Pancreas (tissue), 10 donors: ENCODE measurements around the gene MAN2A2. TPM values are rescaled to one million over a fixed set of nuclear protein-coding genes. Genes with fewer than 3 reads are reported as not detected.

Experiments used
- ATAC-seq, 4 donors: fragments of 200-7000 bp; cut with Tn5 transposase; one replicate each; pipeline versions ENCODE4 v1.8.0 to v1.9.1; 2020; ENCODE audit warnings: mild to moderate bottlenecking in 4 of 4, moderate library complexity in 4 of 4
- DNase-seq, 6 donors: peaks; one replicate each; pipeline ENCODE4 v3.0.0-alpha.2; 2020
- FAIRE-seq: peaks from 2 replicates; lab custom pipeline; 2012; peaks lifted over from hg19 to GRCh38; lab: Jason Lieb, UNC
- H3K27ac ChIP-seq, 4 donors: fragments of 200-600 bp; sonication (generic); 1 replicate in 3 of 4; 2 replicates in 1 of 4; pipeline versions ENCODE4 v1.5.0 to v1.8.0; 2020
- H3K27me3 ChIP-seq, 4 donors: fragments of 200-600 bp; one replicate each; pipeline ENCODE4 v1.8.0; 2021
- H3K36me3 ChIP-seq, 3 donors: fragments of 200-600 bp; sonication (generic) in 1 of 3; one replicate each; pipeline versions ENCODE4 v1.5.0 to v1.8.0; 2020 to 2021
- H3K4me1 ChIP-seq, 3 donors: fragments of 200-600 bp; one replicate each; pipeline ENCODE4 v1.8.0; 2021
- H3K4me3 ChIP-seq, 4 donors: fragments of 200-600 bp; sonication (generic) in 2 of 4; one replicate each; pipeline versions ENCODE4 v1.5.0 to v1.8.0; 2020 to 2021
- H3K9me3 ChIP-seq, 4 donors: fragments of 200-600 bp; one replicate each; pipeline ENCODE4 v1.8.0; 2021
- WGBS, 2 donors: extraction: QIAGEN DNeasy Blood & Tissue Kit; methylation state at CpG; one replicate each; pipeline ENCODE4 v1.1.7; 2013; 5-methylcytosine and 5-hydroxymethylcytosine counted together
- intact Hi-C, 3 donors: fragments of 100-400 bp; cut with DNase I; formaldehyde crosslinking; loops; one replicate each; pipeline versions ENCODE4 v1.11.1 to v1.14.2; 2022
- polyA plus RNA-seq, 2 donors: library from polyadenylated mRNA; stranded (reverse); fragments of 200-250 nt; gene quantifications; one replicate each; pipeline ENCODE4 v1.2.3, GENCODE V29; 2013
- total RNA-seq, 6 donors: library from RNA; stranded (reverse); fragmentation: NEBNext Ultra II Directional in 4 of 6; extraction: Animal tissue kit (Norgen Biotek cat#: 25700) in 4 of 6; gene quantifications; one replicate each; pipeline versions ENCODE4 v1.2.1 to v1.2.4, GENCODE V29; 2021 to 2023
- TF ChIP-seq, protein P1 (sequence below), 4 donors: fragments of 200-600 bp; sonication (generic) in 3 of 4; IDR thresholded peaks; one replicate each; pipeline versions ENCODE4 v1.5.0 to v1.8.0; 2021; ENCODE audit warnings: antibody characterized with exemption in 4 of 4
- donor health status: healthy with polysubstance abuse.
- donor health status: DM: no; HTN: no; CAD: no; lungs with moderate emphysema.
- donor health status: DM: no; HTN: no; CAD: no.
- donor health status: control.
- donor health status: control.
- donor health status: Bipolar disorder and iron deficiency.
- donor health status: DM: yes; HTN: yes; CAD: no.
- donor health status: DM: no; HTN: no; CAD: no.
- donor health status: DM: no; HTN: no; CAD: no.
- donor health status: DM: yes; HTN: yes; CAD: no.

MAN2A2 gene
- total and polyA plus RNA-seq, 8 donors: 56.6 to 118 (median 67.7) TPM

DNA sequence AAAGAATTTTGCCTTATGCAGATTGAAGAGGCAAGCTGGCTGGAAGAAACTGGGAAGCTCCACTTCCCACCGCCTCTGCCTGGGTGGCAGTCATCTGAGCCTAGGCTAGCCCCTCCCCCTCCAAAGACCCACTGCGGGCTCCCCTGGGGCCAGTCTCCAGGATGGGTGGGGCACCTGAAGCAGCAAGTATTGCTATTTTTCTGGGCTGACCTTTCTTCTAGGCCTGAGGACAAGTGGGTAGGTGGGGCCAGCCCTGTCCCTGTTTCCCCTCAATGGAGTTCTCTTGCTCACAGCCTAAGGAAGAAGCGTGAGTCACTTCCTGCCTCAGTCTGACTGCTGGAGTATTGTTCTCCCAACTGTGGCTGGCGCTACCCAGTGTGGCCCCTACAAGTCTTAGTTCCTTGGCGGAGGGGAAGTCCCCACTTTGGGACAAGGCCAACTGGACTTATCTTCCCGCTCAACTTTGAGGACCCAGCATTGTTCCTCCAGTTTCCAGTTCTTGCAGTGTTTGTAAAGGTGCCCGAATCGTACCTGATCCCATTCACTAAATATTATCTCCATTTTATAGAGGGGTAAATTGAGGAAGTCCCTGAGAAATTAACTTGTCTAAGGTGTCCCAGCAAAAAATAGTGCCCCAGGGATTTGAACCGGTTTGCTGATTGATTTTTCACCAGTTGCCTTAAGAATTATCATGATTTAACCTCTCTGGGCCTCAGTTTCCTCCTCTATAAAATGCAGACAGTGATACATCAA, 33.3 kb upstream of the MAN2A2 start:
- 61% methylated on average over 9 of the region's 9 CpGs for WGBS, 2 donors
- Histone ChIP-seq H3K27ac (peak overlapping the region in 3 of 4 donors; percentile 28 to 96 (median 93)), H3K4me3 (peak overlapping the region in 2 of 4 donors; percentile 90 to 93), H3K9me3 (no peaks in the 10 kb centered on the region), H3K27me3 (no peaks in the 10 kb centered on the region), H3K4me1 (peaks cover 14 to 47% (median 28%) of the 10 kb centered on the region in 3 donors), H3K36me3 (no peaks in the 10 kb centered on the region)
- intact Hi-C loops: no loop called here
- ATAC-seq (peak in 2 of 4 donors; percentile 5 to 13), FAIRE-seq (no peak), DNase-seq (peak in 2 of 6 donors; percentile 44 to 53)
- TF ChIP-seq, protein P1, sequence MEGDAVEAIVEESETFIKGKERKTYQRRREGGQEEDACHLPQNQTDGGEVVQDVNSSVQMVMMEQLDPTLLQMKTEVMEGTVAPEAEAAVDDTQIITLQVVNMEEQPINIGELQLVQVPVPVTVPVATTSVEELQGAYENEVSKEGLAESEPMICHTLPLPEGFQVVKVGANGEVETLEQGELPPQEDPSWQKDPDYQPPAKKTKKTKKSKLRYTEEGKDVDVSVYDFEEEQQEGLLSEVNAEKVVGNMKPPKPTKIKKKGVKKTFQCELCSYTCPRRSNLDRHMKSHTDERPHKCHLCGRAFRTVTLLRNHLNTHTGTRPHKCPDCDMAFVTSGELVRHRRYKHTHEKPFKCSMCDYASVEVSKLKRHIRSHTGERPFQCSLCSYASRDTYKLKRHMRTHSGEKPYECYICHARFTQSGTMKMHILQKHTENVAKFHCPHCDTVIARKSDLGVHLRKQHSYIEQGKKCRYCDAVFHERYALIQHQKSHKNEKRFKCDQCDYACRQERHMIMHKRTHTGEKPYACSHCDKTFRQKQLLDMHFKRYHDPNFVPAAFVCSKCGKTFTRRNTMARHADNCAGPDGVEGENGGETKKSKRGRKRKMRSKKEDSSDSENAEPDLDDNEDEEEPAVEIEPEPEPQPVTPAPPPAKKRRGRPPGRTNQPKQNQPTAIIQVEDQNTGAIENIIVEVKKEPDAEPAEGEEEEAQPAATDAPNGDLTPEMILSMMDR (IDR thresholded peaks at IDR 0.05): no peak

DNA sequence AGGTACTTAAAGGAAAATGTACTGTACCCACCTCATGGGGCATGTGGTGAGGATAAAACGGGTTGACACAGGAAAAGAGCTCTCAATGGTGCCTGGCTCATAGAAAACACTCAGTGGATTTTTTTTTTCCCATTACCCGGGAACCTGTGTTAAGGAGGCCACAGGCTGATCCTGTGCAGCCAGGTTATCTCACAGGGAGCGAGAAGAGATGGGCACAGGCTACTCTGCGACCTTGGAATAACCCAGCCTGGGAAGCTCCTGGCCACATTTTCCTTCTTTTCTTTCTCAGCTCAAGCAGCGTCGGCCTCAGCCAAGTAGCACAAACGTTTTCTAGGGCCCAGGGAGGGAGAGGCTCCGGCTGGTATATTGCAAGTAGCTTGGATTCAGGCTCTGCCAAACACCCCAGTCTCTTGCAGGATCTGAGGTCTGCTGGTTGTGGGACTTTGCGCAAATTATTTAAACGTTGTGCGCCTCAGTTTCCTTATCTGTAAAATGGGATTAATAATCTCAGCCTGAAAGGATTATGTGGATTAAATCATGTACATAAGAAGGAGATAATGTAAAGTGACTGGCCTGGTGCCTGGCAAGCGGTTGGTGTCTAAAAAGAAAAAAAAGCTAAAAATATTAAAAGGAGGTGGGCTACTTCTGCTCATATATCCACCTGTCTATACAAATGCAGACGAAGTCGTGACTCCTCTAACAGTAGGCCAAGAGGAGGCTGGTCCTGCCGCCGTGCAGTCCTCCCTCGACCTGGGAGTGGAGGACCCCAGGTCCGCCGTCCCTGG, 32.6 kb upstream of the MAN2A2 start:
- Histone ChIP-seq H3K27me3 (no peaks in the 10 kb centered on the region), H3K36me3 (peaks cover 0 to under 1% (median 0%) of the 10 kb centered on the region in 3 donors), H3K4me1 (peaks cover 14 to 55% (median 33%) of the 10 kb centered on the region in 3 donors), H3K27ac (peak overlapping the region; percentile 86 to 96 (median 92)), H3K4me3 (peak overlapping the region; percentile 77 to 93 (median 88)), H3K9me3 (no peaks in the 10 kb centered on the region)
- TF ChIP-seq, protein P1 (IDR thresholded peaks at IDR 0.05): no peak
- WGBS, 2 donors: 11 to 15% methylated on average over 19 of the region's 19 CpGs
- no peak for FAIRE-seq
- intact Hi-C loops: no loop called here
- ATAC-seq: peak in 1 of 4 donors; percentile 1
- no peak for DNase-seq

DNA sequence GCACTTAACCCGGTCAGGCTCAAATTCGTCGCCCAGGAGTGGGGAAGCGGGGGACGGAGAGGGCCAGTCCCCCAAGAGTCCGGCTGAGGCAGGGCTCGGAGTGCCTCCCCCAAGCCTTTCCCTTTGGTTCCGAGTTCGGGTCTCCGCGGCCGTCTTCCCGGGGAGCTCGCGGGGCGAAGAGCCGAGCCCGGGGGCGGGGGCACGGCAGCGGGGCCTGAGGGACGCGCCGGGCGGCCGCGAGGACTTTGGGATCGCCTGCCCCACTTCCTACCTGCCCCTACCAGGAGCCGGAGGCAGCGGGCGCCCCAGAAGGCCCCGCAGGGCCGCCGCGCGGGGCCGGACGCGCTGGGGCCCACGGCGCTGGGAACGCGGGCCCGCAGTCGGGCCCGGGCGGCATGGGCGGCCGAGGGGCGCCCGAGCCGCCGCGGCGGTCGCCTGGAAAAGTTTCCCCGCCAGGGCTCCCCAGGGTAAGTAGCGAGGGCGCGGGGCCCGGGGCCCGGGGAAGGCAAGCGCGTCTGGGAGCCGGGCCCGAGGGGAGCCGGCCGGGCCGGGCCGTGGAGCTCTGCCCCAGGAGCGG, 31.9 kb upstream of the MAN2A2 start:
- intact Hi-C loops: no loop called here
- H3K4me1 ChIP-seq: peaks cover 14 to 54% (median 30%) of the 10 kb centered on the region in 3 donors
- ATAC-seq (peak in 1 of 4 donors; percentile 19), FAIRE-seq (no peak), DNase-seq (peak in 4 of 6 donors; percentile 53 to 79 (median 67))
- TF ChIP-seq, protein P1 (IDR thresholded peaks at IDR 0.05): no peak
- H3K36me3 ChIP-seq: peaks cover 0 to 8% (median 6%) of the 10 kb centered on the region in 3 donors
- WGBS, 2 donors: 1% methylated on average over 14 to 71 of the region's 71 CpGs
- H3K9me3 ChIP-seq: no peaks in the 10 kb centered on the region
- peak overlapping the region; percentile 77 to 93 (median 88) for H3K4me3 ChIP-seq
- H3K27me3 ChIP-seq: no peaks in the 10 kb centered on the region
- peak overlapping the region; percentile 86 to 96 (median 92) for H3K27ac ChIP-seq

DNA sequence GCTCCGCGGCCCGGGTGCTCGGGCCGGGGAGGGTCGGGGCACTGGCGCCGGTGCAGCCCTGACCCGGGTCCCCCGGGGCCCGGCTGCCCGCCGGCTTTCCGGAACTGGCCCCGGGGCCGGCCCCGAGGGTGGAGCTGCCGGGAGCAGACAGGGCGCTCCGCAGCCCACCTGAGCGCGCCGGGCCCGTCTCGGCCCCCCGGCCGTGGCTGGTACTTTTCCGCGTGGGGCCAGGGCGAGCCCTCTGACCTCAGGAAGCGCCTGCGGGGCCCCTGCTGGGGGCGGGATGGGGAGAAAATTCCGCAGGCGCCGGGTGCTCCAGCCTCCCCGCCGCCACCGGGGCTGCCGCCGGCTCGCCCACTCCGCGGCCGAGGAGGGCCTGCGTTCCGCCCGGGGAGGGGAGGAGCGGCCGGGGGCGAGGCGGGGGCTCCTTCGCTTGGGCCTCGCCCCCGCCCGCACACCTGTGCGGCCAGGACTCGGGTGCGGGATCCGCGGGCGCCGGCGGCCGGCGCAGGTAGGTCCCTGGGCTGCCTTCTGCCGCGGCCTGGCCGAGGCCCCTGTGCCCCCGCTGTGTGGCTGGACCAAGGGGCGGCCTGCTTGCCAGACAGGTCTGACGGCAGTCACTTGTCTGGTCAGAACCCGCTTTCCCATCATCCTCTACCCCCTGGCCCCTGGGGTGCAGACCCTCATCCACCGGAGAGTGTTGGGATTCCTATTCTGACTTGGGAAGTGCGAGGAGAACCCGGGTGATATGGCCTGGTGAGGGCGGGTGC, 31.2 kb upstream of the MAN2A2 start:
- Histone ChIP-seq H3K36me3 (peaks cover 6 to 14% (median 11%) of the 10 kb centered on the region in 3 donors), H3K27me3 (no peaks in the 10 kb centered on the region), H3K4me1 (peaks cover 14 to 47% (median 27%) of the 10 kb centered on the region in 3 donors), H3K27ac (peak overlapping the region; percentile 86 to 96 (median 92)), H3K4me3 (peak overlapping the region; percentile 77 to 93 (median 88)), H3K9me3 (no peaks in the 10 kb centered on the region)
- intact Hi-C loops: no loop called here
- DNase-seq (peak in 5 of 6 donors; percentile 42 to 87 (median 62)), ATAC-seq (peak; percentile 2 to 40 (median 12)), FAIRE-seq (no peak)
- TF ChIP-seq, protein P1 (IDR thresholded peaks at IDR 0.05): no peak
- 0% methylated on average over 32 to 77 of the region's 77 CpGs for WGBS, 2 donors
